ENCODE data around the gene XXYLT1.

The XXYLT1 gene

DNA sequence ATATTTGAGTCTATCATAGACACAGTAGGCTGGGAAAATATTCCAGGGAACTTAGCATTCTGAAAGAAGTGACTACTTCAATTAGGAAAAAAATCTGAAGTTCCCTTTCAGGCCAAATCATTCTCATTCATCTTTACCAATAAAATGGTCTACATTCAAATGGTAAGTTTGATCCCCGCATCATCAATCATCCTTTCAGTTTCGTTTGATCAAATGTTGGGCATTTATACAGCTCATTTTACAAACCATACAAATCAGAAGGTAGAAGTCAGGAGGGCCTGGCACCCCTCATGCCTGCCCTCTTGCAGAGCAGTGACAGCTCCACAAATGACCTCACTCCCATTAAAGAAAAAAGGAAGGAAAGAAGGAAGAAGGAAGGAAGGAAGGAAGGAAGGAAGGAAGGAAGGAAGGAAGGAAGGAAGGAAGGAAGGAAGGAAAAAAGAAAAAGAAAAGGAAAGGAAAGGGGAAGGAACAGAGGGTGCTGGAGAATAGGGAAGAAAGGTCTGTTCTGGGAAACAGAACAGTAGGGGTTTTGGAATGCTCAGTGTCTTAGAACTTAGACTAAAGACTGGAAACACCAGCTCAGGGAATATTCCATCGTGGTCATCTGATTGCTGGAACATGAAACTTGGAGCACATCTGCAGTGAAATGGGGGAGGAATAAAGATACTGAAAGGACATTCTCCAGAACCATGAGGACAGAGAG, 86.1 kb downstream of the XXYLT1 start:
- DNase-seq (ENCODE audit: low spot score) = no peak

GRCh38 chr3:195183071-195183776, 87.7 kb downstream of the XXYLT1 start:
- no peak for DNase-seq (ENCODE audit: low spot score)

GRCh38 chr3:195182470-195182795, 88.5 kb downstream of the XXYLT1 start:
- no peak for DNase-seq (ENCODE audit: low spot score)

DNA sequence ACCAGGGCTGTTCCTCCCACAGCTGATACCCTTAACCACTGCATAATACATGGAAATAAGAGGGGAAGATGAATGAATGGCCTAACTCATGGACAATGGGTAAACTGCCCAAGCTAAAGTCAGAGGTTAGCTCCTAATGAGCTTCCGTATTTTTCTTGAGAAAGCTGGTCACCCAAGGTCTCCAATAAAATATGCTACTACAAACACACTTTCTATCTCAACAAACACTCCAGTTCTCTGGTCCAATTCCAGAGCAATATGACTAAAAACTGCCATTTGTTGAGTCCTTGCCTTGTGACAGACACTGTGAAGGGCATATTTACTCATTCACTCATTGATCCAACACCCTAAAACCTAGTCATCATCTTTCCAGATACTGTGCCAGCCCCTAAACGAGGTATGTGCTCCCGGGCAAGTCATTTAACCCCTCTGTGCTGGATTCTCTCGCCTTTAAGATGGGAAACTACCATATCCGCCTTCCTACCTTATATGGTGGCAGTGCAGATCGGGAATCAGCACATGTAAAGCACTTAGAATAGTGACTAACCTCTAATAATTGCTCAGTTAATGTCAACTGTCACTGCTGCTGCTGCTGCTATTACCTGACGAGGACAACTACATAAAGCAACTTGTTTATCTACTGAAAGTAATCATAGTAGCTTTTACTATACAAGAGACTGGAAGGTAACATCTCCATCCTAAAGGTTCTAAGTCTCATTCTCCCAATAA, 89.1 kb downstream of the XXYLT1 start:
- DNase-seq (ENCODE audit: low spot score) = no peak

- no peak for DNase-seq (ENCODE audit: low spot score)
These were observed 89.9 kb downstream of the XXYLT1 start for GRCh38 chr3:195181113-195181498.

DNA sequence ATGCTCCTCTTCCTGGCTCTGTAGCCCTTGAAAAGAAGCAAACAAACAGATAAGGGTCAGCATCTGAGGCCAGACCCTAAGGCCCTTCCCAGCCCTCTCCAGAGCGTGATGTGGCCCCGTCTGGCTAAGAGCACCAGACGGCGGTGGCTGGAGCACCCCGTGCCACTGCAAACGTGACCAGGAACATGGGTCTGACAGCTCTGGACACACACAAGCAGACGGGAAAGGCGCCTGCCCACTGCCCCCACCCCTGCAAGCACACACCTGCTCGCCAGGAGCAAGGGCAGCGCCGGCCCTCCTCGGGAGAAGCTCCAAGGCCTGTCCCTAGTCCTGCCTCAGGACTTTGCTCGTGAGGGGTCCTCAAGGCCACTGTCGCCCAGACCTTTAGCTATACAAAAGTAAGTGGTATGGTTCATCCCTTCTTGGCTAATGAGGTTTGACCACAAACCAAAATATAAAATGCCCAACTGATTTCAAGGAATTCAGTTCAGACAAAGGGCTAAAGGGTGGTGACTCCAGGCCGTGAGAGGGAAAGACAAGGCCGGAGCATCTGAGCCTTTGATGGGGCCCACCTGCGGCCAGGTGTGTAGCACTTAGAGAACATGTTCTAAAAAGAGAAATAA, 90.4 kb downstream of the XXYLT1 start:
- DNase-seq (ENCODE audit: low spot score) = no peak

DNA sequence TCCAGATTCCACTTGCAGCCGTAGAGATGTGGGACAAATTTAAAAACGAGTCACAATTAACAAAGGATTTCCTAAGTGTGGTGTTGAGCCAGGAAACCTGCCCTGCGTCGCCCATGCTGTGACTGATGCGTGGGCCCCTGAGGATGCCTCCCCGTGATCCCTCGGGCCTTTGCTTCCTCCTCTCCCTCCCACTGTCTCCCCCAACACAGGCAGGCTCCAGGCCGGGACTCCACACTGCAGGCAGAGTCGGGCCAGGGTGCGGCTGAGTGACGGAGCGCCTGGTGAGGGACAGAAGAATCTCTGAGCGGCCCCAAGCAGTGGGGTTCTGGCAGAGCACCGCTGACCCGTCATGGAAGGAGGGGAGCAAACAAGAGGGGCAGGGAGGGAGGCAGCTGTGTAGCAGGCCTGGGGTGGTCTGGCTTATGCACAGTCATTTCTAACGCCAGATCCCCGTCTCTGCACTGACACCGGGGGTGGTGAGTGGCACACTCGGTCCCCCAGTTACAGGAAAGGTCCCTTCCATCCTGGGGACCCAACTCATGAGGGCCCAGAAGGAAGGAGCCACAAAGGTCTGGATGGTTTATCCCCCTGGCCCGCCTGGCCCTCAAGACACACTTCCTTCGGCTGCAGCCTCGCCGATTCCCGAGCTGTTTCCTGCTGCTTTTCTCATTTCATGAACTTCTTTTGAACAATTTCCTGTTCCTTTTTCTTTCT, 91.0 kb downstream of the XXYLT1 start:
- DNase-seq (ENCODE audit: low spot score) = no peak

DNA sequence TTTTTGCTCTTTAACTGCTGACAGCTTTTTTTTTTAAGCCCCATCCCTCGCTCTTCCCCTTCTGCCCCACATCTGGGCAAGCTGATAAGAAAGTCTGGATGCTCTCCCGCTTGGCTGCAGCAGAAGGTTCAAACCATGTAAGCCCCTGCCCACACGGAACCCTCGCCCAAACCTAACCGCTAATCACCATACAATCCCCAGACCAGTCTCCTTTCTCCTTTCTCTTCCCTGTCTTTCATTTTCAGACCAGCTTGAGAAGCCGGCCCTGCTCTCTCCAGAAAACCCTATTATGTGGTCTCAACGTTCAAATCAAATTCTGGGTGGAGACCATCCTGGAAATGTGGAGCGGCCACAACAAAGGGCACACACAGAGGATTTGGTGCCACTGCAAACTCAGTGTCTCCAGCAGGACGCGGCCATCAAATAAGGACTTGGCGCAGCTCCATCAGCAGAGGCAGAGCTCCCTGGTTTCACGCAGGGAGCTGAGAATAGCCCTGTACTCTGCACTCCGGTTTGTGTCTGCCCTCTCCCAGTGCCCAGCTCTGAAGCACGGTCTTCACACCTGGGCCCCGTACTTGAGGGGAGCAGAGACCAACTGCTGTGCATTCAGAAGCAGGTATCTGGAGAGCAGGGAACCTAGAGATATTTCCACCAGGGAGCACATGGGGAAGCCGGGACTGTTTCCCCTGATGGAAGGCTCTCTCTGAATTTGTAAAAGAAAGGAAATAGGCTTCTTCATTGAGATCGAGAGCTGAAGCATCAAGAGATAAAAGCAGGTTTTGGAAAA, 92.6 kb downstream of the XXYLT1 start:
- no peak for DNase-seq (ENCODE audit: low spot score)

DNA sequence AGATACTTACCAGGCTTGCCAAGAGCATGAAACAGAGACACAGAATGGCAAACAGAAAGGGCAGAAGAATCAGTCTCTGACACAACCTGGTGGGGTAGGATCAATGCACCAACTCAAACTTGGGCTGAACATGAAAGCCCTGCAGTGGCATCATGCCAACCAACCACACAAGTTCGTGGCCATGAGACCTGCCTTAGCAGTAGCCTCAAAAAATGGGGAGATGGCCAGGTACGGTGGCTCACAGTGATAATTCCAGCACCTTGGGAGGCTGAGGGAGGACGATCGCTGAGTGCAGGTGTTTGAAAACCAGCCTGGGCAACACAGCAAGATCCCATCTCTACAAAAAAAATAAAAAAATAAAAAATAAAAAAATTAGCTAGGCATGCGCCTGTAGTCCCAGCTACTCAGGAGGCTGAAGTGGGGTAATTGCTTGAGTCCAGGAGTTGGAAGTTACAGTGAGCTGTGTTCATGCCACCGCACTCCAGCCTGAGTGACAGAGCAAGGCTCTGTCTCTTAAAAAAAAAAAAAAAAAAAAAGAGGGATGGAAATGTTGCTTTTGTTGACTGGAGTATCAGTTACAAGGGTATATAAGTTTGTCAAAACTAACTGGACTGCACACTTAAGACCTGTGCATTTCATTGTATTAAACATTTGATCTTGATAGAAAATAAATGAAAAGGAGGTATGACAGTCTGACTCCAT, 93.4 kb downstream of the XXYLT1 start:
- DNase-seq (ENCODE audit: low spot score) = no peak

DNA sequence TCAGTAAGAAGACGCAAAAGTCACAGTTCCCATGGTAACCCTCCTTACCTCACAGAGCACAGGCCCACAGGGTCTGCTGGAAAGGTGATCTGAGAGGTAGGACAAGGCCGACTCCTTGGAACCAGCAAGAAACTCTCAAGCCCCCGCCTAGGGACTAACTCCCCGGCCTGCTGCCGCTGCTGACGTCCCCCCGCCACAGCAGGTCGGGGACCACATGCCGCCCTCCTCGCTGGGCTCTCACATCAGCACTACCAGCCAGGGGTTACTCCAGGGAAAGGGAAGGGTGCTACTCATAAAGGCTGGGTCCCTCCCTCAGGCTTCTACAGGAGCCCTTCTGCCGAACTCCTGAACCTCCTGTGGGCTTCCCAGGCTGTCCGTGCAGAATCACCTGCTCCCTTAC, 94.2 kb downstream of the XXYLT1 start:
- no peak for DNase-seq (ENCODE audit: low spot score)

GRCh38 chr3:195175476-195176337, 95.3 kb downstream of the XXYLT1 start:
- no peak for DNase-seq (ENCODE audit: low spot score)

DNA sequence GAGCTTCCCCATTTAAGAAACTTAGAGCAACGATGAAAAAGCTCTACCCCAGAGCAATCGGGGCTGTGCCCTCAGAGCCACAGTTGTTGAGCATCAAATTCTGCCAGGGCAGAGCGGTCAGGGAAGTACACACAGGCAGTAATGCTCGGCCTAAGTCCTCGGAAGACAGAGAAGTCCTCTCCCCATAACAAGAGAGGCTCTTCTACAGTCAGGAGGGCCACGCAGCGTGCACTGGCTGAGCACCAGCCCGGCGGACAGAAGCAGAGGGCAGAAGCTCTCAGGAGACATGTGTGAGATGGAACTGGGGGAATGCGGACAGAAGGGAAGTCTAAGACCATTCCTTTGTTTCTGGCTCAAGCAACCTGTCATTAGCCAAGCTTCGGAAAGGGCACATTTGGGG, 95.9 kb downstream of the XXYLT1 start:
- no peak for DNase-seq (ENCODE audit: low spot score)

GRCh38 chr3:195173657-195174056, 97.3 kb downstream of the XXYLT1 start:
- DNase-seq (ENCODE audit: low spot score) = no peak

DNA sequence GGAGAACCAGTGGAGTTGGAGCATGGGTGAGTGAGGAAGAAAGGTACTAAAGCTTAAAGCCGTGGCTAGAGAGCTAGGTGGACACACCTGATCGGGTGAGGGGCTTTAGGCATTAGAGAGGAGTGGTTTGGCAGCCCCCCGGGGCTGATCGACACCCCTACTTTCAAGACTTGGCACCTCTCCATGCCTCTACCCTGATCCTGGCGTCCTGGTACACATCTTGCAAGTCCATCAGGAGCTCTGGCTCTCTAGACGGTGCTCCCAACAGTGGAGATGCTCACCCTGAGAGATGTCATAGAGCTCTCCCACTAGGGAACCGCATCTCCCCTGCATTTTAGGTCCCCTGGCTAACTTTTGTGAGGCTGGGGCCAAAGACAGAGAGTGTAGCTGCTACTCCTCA, 98.1 kb downstream of the XXYLT1 start:
- DNase-seq (ENCODE audit: low spot score) = no peak

GRCh38 chr3:195172039-195172684, 98.8 kb downstream of the XXYLT1 start:
- DNase-seq (ENCODE audit: low spot score) = no peak

DNA sequence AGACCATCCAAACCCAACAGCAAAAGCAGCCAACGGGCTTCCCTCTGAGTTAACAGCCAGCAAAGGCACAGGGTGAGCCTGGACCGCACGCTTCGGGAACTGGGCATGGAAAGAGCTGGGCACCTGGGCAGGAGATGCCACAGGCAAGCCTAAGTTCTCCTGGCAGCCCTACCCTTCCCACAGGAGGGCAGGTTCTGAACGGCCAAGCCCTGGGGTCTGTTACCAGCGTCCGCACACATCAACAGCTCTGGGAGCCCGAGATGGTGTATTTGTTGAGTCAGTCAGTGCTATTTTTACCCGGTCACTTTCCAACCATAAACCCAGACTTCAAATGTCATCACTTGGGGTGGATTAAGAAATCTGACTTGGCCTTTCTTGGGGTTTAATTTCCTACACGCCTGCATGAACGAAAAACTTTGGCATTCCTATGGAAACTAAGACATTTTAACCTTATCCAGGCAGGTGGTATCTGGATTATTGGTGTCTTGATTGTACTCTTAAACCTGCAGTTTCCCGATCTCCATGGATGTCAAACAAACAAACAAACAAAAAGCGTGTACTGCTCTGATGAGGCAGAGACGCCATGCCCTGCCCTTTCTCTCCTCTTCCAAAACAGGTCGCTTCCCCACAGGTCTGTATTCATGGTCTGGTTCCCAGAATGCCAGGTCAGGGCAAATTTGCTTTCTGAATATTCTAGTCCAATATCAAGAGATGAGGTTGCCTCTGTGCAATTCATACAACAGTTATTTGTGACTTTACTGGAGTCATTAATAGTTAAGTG, 99.7 kb downstream of the XXYLT1 start:
- DNase-seq (ENCODE audit: low spot score) = no peak

- no peak for DNase-seq (ENCODE audit: low spot score)
These were observed 100.5 kb downstream of the XXYLT1 start for GRCh38 chr3:195170496-195170895.

GRCh38 chr3:195169011-195169649, 101.8 kb downstream of the XXYLT1 start:
- no peak for DNase-seq (ENCODE audit: low spot score)
